CD4-positive, alpha-beta T cell treated with Interleukin-1 beta for 1 hour (primary cell): ENCODE measurements around the gene SELENOO.

Experiments used
- DNase-seq, 2 donors: peaks; one replicate each; pipeline ENCODE4 v3.0.0-alpha.2; 2020 to 2022

SELENOO gene

GRCh38 chr22:50256258-50256862, 55.5 kb downstream of the SELENOO start:
- no peak for DNase-seq

GRCh38 chr22:50257041-50257440, 56.2 kb downstream of the SELENOO start:
- DNase-seq, result no peak

- no peak for DNase-seq
These were observed 56.9 kb downstream of the SELENOO start for GRCh38 chr22:50257451-50258360.

GRCh38 chr22:50258361-50259292, 57.8 kb downstream of the SELENOO start:
- DNase-seq, result no peak

- no peak for DNase-seq
These were observed 58.5 kb downstream of the SELENOO start for GRCh38 chr22:50259302-50259701.

- DNase-seq, result no peak
These were observed 59.6 kb downstream of the SELENOO start for GRCh38 chr22:50260434-50260800.

GRCh38 chr22:50260801-50261614, 60.2 kb downstream of the SELENOO start:
- DNase-seq, result no peak

- DNase-seq, result no peak
These were observed 61.0 kb downstream of the SELENOO start, which contains the start of gene MAPK12 for GRCh38 chr22:50261615-50262459. MAPK12 (minus strand) TSS chr22:50261683; CDS start chr22:50261509, 174 bp downstream.

GRCh38 chr22:50262460-50262911, 61.7 kb downstream of the SELENOO start:
- DNase-seq, result no peak

GRCh38 chr22:50262973-50263617, 62.3 kb downstream of the SELENOO start:
- no peak for DNase-seq

GRCh38 chr22:50264104-50264745, 63.4 kb downstream of the SELENOO start:
- DNase-seq, result no peak

GRCh38 chr22:50264946-50265669, 64.3 kb downstream of the SELENOO start:
- DNase-seq, result no peak

GRCh38 chr22:50266994-50267393, 66.2 kb downstream of the SELENOO start:
- no peak for DNase-seq
